Astrocyte of the cerebellum (primary cell): ENCODE results near the gene LIM2.
A peak's percentile ranks its signal among the peaks of the same experiment; 100 is the strongest.

Source experiments
- DNase-seq: peaks from one replicate; pipeline ENCODE4 v3.0.0-alpha.2; 2011; ENCODE audit warnings: low read depth
- H3K4me3 ChIP-seq: 2 replicates; pipeline ENCODE4 v1.5.1; 2011; ENCODE audit warnings: mild to moderate bottlenecking, low read depth, low read length, moderate library complexity
- CTCF ChIP-seq: IDR thresholded peaks from 2 replicates; pipeline ENCODE4 v1.5.1; 2012; ENCODE audit warnings: low read length, low read depth, moderate library complexity, mild to moderate bottlenecking; ENCODE audit errors: missing control alignments
- in situ Hi-C: cut with HindIII; loops from 2 replicates; pipeline ENCODE4 v1.10.0; 2017; ENCODE audit warnings: low sequenced_read_pairs

Gene LIM2

GRCh38 chr19:51339687-51340656 is 47.8 kb downstream of the LIM2 start:
- DNase-seq: peak; percentile 76
- in situ Hi-C loops: no loop called here
- peak overlapping the region; percentile 52 for H3K4me3 ChIP-seq
- TF ChIP-seq CTCF: no peak

GRCh38 chr19:51339313-51339686 is 48.5 kb downstream of the LIM2 start:
- in situ Hi-C loops: no loop called here
- TF ChIP-seq CTCF: no peak
- peak overlapping the region; percentile 52 for H3K4me3 ChIP-seq
- no peak for DNase-seq

DNA sequence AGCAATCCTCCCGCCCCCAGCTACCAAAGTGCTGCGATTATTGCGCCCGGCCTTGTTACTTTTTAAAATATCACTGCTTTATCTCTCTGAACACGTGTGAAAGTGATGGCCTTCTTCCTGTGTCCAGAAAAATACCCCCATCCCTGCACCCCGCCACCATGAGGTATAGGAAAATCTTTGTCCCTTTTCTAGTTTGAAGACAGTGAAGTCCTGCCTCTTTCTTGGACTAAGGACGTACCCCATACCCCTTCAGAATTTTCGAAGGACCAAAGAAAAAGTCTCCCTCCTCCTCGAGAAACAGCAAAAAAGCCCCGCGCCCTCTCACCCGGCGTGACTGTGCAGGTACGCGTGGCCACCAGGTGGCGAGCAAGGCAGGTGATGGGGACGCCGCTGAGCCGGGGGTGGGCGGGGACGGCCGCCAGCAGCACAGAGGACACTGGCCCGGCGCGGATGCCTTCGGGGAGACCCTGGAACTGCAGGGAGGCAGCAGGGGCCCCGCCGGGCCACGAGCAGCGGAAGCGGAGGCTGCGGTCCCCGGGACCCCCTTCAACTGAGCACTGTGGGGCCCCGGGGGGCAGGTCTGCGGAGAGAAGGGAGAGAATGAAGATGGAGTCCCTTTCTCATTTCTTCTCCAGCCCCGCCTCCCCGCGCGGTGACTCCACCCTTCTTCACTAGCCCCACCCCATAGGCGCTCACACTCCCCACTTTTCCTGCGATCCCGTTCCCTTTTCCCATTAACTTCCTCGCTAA is 49.0 kb downstream of the LIM2 start:
- TF ChIP-seq CTCF: peak; percentile 83
- peak overlapping the region; percentile 52 for H3K4me3 ChIP-seq

GRCh38 chr19:51337861-51338562 is 49.8 kb downstream of the LIM2 start:
- no peak for DNase-seq
- no peak overlapping the region for H3K4me3 ChIP-seq
- in situ Hi-C loops: no loop called here
- no peak for TF ChIP-seq CTCF

More for the DNA sequence above, 49.0 kb downstream of the LIM2 start:
- in situ Hi-C loops: no loop called here
- peak; percentile 31 for DNase-seq

- in situ Hi-C loops: no loop called here
- no peak for TF ChIP-seq CTCF
- no peak overlapping the region for H3K4me3 ChIP-seq
- no peak for DNase-seq
Measured at GRCh38 chr19:51337141-51337860, 50.5 kb downstream of the LIM2 start.
